Measurements from ENCODE around the gene SP140L.

Gene SP140L

GRCh38 chr2:230358305-230358704 lies 31.3 kb downstream of the SP140L start:
- Histone ChIP-seq H3K36me3 (ENCODE audit: insufficient read depth, low read length) (peaks cover 53% of the 10 kb centered on the region), H3K27ac (ENCODE audit: low read depth, low read length, poor library complexity, severe bottlenecking) (no peak overlapping the region), H3K4me3 (ENCODE audit: low read depth, low read length, poor library complexity, severe bottlenecking) (no peak overlapping the region), H3K27me3 (ENCODE audit: insufficient read depth, low read length) (no peaks in the 10 kb centered on the region), H3K9me2 (ENCODE audit: low read depth, low read length) (no peaks in the 10 kb centered on the region), H3F3A (ENCODE audit: insufficient read depth, low read length) (no peaks in the 10 kb centered on the region), H3K9ac (ENCODE audit: low read length) (no peak overlapping the region), H3K4me2 (ENCODE audit: low read length) (no peak overlapping the region), H3K79me2 (ENCODE audit: insufficient read depth, low read length) (0 out of 2 replicates have a peak, but pooled peaks cover 7% of the 10 kb centered on the region), H3K9me3 (ENCODE audit: low read length) (no peaks in the 10 kb centered on the region), H3K4me1 (ENCODE audit: insufficient read depth, low read length, severe bottlenecking) (peaks cover 11% of the 10 kb centered on the region), H2AFZ (ENCODE audit: low read length) (no peak overlapping the region), H4K20me1 (ENCODE audit: insufficient read depth, low read length) (no peaks in the 10 kb centered on the region)
- TF ChIP-seq EZH2 (IDR thresholded peaks at IDR 0.05; ENCODE audit: borderline replicate concordance, low read length) (no peak), CTCF (IDR thresholded peaks at IDR 0.05; ENCODE audit: low read length) (no peak)

GRCh38 chr2:230360028-230360427 lies 33.0 kb downstream of the SP140L start:
- no peak overlapping the region for H3K9ac ChIP-seq (ENCODE audit: low read length)
- peaks cover 3% of the 10 kb centered on the region; the same call in 1 of the 2 replicates for H3K9me3 ChIP-seq (ENCODE audit: low read length)
- H3K36me3 ChIP-seq (ENCODE audit: insufficient read depth, low read length) = peaks cover 71% of the 10 kb centered on the region
- no peaks in the 10 kb centered on the region for H3K27me3 ChIP-seq (ENCODE audit: insufficient read depth, low read length)
- no peak overlapping the region for H3K4me3 ChIP-seq (ENCODE audit: low read depth, low read length, poor library complexity, severe bottlenecking)
- no peaks in the 10 kb centered on the region for H4K20me1 ChIP-seq (ENCODE audit: insufficient read depth, low read length)
- H3K79me2 ChIP-seq (ENCODE audit: insufficient read depth, low read length) = no peaks in the 10 kb centered on the region
- H3K4me2 ChIP-seq (ENCODE audit: low read length) = no peak overlapping the region
- H3K9me2 ChIP-seq (ENCODE audit: low read depth, low read length) = no peaks in the 10 kb centered on the region
- no peak for TF ChIP-seq CTCF (IDR thresholded peaks at IDR 0.05; ENCODE audit: low read length)
- no peak for TF ChIP-seq EZH2 (IDR thresholded peaks at IDR 0.05; ENCODE audit: borderline replicate concordance, low read length)
- H3K4me1 ChIP-seq (ENCODE audit: insufficient read depth, low read length, severe bottlenecking) = peaks cover 11% of the 10 kb centered on the region
- H3K27ac ChIP-seq (ENCODE audit: low read depth, low read length, poor library complexity, severe bottlenecking) = no peak overlapping the region
- no peaks in the 10 kb centered on the region for H3F3A ChIP-seq (ENCODE audit: insufficient read depth, low read length)
- no peak overlapping the region for H2AFZ ChIP-seq (ENCODE audit: low read length)

GRCh38 chr2:230362030-230362691 lies 35.2 kb downstream of the SP140L start:
- peaks cover 3% of the 10 kb centered on the region; the same call in 1 of the 2 replicates for H3K9me3 ChIP-seq (ENCODE audit: low read length)

More at GRCh38 chr2:230362030-230362691, 35.2 kb downstream of the SP140L start:
- Histone ChIP-seq H3K36me3 (ENCODE audit: insufficient read depth, low read length) (peaks cover 74% of the 10 kb centered on the region), H3K4me3 (ENCODE audit: low read depth, low read length, poor library complexity, severe bottlenecking) (no peak overlapping the region), H3K4me2 (ENCODE audit: low read length) (peak overlapping the region; percentile 15; the same call in 1 of the 2 replicates), H3K4me1 (ENCODE audit: insufficient read depth, low read length, severe bottlenecking) (peaks cover 11% of the 10 kb centered on the region), H2AFZ (ENCODE audit: low read length) (no peak overlapping the region), H3K79me2 (ENCODE audit: insufficient read depth, low read length) (no peaks in the 10 kb centered on the region), H3K9me2 (ENCODE audit: low read depth, low read length) (no peaks in the 10 kb centered on the region), H3K9ac (ENCODE audit: low read length) (no peak overlapping the region), H3K27ac (ENCODE audit: low read depth, low read length, poor library complexity, severe bottlenecking) (peak overlapping the region; percentile 13), H3F3A (ENCODE audit: insufficient read depth, low read length) (no peaks in the 10 kb centered on the region), H3K27me3 (ENCODE audit: insufficient read depth, low read length) (no peaks in the 10 kb centered on the region), H4K20me1 (ENCODE audit: insufficient read depth, low read length) (no peaks in the 10 kb centered on the region)
- no peak for TF ChIP-seq EZH2 (IDR thresholded peaks at IDR 0.05; ENCODE audit: borderline replicate concordance, low read length)
- TF ChIP-seq CTCF (IDR thresholded peaks at IDR 0.05; ENCODE audit: low read length) = no peak
